GM13976 (cell line): ENCODE results near the gene CADM1.

Source experiments
- DNase-seq: peaks from one replicate; pipeline ENCODE4 v3.0.0; 2012; ENCODE audit warnings: low spot score
- CTCF ChIP-seq: IDR thresholded peaks from 2 replicates; pipeline ENCODE4 v1.5.1; 2012; ENCODE audit warnings: borderline replicate concordance, mild to moderate bottlenecking; ENCODE audit not compliant: insufficient read depth; ENCODE audit errors: extremely low read depth, missing control alignments, control extremely low read depth
- in situ Hi-C: fragments of 300-500 bp; cut with MboI; formaldehyde crosslinking; loops from one replicate; pipeline ENCODE4 v1.12.0; 2022; ENCODE audit warnings: low sequenced_read_pairs, mixed read lengths, inconsistent platforms; ENCODE audit not compliant: unreplicated experiment

CADM1 gene

GRCh38 chr11:115409116-115409670, 95.0 kb downstream of the CADM1 start:
- in situ Hi-C loops, result no loop called here
- no peak for DNase-seq

GRCh38 chr11:115408036-115408921, 95.9 kb downstream of the CADM1 start:
- in situ Hi-C loops, result no loop called here
- DNase-seq, result no peak
- TF ChIP-seq CTCF, result no peak

More at GRCh38 chr11:115409116-115409670, 95.0 kb downstream of the CADM1 start:
- TF ChIP-seq CTCF, result no peak

- no peak for TF ChIP-seq CTCF
- in situ Hi-C loops, result no loop called here
- no peak for DNase-seq
Measured at GRCh38 chr11:115407496-115407895, 96.7 kb downstream of the CADM1 start.

- TF ChIP-seq CTCF, result no peak
Measured at GRCh38 chr11:115406404-115406803, 97.8 kb downstream of the CADM1 start.

GRCh38 chr11:115398333-115399080, 105.7 kb downstream of the CADM1 start:
- TF ChIP-seq CTCF, result no peak
- DNase-seq, result no peak
- in situ Hi-C loops, result no loop called here

More at GRCh38 chr11:115406404-115406803, 97.8 kb downstream of the CADM1 start:
- DNase-seq, result no peak
- in situ Hi-C loops, result no loop called here

GRCh38 chr11:115396533-115396932, 107.7 kb downstream of the CADM1 start:
- no peak for DNase-seq
- in situ Hi-C loops, result no loop called here
- no peak for TF ChIP-seq CTCF
